KG1 (cell line): ENCODE results near the gene FBXL15.

Experiments
- DNase-seq: peaks from one replicate; lab custom pipeline; 2025; lab: John Stamatoyannopoulos, UW

Gene FBXL15

GRCh38 chr10:102457591-102458150 lies 37.0 kb downstream of the FBXL15 start:
- no peak for DNase-seq

GRCh38 chr10:102458656-102459055 lies 38.0 kb downstream of the FBXL15 start:
- no peak for DNase-seq

- no peak for DNase-seq
Observed at GRCh38 chr10:102460836-102461186, 40.2 kb downstream of the FBXL15 start.

- DNase-seq: peak; percentile 86
Observed at GRCh38 chr10:102461187-102462054, 40.8 kb downstream of the FBXL15 start.

GRCh38 chr10:102462512-102463054 lies 41.9 kb downstream of the FBXL15 start:
- no peak for DNase-seq

GRCh38 chr10:102463983-102464382 lies 43.3 kb downstream of the FBXL15 start:
- DNase-seq: no peak

GRCh38 chr10:102465466-102465865 lies 44.8 kb downstream of the FBXL15 start:
- DNase-seq: no peak

- no peak for DNase-seq
Observed at GRCh38 chr10:102467318-102467717, 46.7 kb downstream of the FBXL15 start.

- no peak for DNase-seq
Observed at GRCh38 chr10:102467971-102468438, 47.4 kb downstream of the FBXL15 start.

GRCh38 chr10:102468683-102469082 lies 48.0 kb downstream of the FBXL15 start:
- DNase-seq: no peak

GRCh38 chr10:102470579-102471546 lies 50.2 kb downstream of the FBXL15 start:
- DNase-seq: no peak
